Forelimb muscle (tissue), 1 donor: ENCODE measurements around the gene NIN. TPM values are rescaled to one million over a fixed set of nuclear protein-coding genes. Genes with fewer than 3 reads are reported as not detected.

Experiments
- polyA plus RNA-seq: library from polyadenylated mRNA; unstranded; fragments of 120-200 nt; gene quantifications from one replicate; pipeline ENCODE4 v1.2.1, GENCODE V29; 2013; ENCODE audit not compliant: insufficient read length

The NIN gene
- polyA plus RNA-seq, 1 donor: 40.2 TPM

Other genes starting within 250 kb of the NIN start
- 20.9 TPM for gene SAV1, start 162.9 kb downstream of the NIN start, polyA plus RNA-seq
- 1.1 TPM for gene ABHD12B, start 40.9 kb upstream of the NIN start, polyA plus RNA-seq
- 36.2 TPM for gene PYGL, start 113.3 kb upstream of the NIN start, polyA plus RNA-seq